GM12801 (cell line): ENCODE results near the gene GOLGA8O.
"Not testable (repeated sequence)": the region's sequence is repeated elsewhere in the genome, so short reads cannot be mapped to it uniquely, and the experiment has no call there.

Experiments used
- TF ChIP-seq, protein P1 (sequence below): IDR thresholded peaks from one replicate; pipeline ENCODE4 v1.5.1; 2011; ENCODE audit warnings: control low read depth; ENCODE audit not compliant: insufficient read length; ENCODE audit errors: extremely low read depth

GOLGA8O gene, protein sequence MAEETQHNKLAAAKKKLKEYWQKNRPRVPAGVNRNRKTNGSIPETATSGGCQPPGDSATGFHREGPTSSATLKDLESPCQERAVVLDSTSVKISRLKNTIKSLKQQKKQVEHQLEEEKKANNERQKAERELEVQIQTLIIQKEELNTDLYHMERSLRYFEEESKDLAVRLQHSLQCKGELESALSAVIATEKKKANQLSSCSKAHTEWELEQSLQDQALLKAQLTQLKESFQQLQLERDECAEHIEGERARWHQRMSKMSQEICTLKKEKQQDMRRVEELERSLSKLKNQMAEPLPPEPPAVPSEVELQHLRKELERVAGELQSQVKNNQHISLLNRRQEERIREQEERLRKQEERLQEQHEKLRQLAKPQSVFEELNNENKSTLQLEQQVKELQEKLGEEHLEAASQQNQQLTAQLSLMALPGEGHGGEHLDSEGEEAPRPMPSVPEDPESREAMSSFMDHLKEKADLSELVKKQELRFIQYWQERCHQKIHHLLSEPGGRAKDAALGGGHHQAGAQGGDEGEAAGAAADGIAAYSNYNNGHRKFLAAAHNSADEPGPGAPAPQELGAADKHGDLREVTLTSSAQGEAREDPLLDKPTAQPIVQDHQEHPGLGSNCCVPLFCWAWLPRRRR

DNA sequence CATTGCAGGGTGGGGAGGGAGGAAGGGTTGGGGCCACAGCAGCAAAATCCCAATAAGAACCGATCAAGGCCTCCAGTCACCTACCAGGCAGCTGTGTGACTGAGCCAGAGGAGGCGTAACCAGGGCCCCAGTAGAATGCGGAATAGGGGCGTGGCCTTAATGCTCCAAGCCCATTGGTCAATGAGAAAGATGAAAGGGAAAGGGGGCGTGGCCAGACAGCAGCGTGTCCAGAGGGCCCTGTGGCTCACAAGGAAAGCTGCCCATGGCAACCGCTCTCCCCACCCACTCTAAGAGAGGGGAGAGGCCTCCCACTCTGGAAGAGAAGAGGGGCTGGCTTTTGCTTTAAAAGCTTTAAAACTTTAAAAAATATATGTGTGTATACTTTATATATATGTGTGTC, at the start of gene GOLGA8O:
Gene GOLGA8O (minus strand): TSS at position 101 of the 400 bp plus-strand sequence. CDS start 98 bp downstream, at position 3.
- TF ChIP-seq, protein P1, sequence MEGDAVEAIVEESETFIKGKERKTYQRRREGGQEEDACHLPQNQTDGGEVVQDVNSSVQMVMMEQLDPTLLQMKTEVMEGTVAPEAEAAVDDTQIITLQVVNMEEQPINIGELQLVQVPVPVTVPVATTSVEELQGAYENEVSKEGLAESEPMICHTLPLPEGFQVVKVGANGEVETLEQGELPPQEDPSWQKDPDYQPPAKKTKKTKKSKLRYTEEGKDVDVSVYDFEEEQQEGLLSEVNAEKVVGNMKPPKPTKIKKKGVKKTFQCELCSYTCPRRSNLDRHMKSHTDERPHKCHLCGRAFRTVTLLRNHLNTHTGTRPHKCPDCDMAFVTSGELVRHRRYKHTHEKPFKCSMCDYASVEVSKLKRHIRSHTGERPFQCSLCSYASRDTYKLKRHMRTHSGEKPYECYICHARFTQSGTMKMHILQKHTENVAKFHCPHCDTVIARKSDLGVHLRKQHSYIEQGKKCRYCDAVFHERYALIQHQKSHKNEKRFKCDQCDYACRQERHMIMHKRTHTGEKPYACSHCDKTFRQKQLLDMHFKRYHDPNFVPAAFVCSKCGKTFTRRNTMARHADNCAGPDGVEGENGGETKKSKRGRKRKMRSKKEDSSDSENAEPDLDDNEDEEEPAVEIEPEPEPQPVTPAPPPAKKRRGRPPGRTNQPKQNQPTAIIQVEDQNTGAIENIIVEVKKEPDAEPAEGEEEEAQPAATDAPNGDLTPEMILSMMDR, result not testable (repeated sequence)

- TF ChIP-seq, protein P1, result not testable (repeated sequence)
Measured at GRCh38 chr15:32403192-32403591, 52.2 kb downstream of the GOLGA8O start, which contains the start of gene GOLGA8K. Gene GOLGA8K, minus strand, starts transcription at chr15:32403292. Its CDS starts 98 bp downstream, at chr15:32403194.
